Measurements from ENCODE around the gene NAV1. TPM values are rescaled to one million over a fixed set of nuclear protein-coding genes. Genes with fewer than 3 reads are reported as not detected.
"Not testable (repeated sequence)": the region's sequence is repeated elsewhere in the genome, so short reads cannot be mapped to it uniquely, and the experiment has no call there.

NAV1 gene
- total RNA-seq, 2 experiments from 2014 or later: 2.5 to 3.2 TPM

DNA sequence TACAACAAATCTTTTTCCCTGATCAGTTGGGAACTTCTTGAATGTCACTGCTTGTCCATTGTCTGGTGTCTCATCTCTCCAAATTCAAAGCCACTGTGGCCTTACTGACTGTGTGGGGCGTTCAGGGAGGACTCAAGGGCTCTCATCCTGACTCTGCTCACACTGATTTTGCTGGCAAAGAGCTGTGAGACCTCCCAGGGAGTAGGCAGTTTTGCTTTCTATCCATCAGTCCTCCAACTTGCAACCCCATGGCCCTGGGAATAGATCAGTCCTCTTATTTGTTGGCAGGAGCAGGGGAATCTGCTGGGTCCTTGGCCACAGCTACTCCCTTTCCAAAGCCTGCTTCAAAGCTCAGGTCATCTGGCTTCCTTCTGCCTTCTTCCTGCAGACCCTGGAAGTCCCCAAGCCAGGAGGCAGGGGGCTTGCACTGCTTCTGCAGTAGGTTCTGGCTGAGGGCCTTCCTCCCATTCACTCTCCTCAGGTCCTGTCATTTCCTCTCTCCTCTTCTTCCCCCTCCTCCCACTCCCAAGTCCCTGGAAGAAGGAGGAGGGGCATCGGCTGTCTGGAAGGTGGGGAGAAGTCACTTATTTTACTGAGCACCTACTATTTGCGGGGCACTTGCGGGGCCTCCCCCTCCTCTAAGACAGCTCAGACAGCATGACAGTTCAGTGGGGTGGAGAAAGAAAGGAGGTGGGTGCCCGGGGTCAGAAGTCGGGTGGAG is 876 bp upstream of the NAV1 start:
- H3K4me3 Mint-ChIP-seq: peak overlapping the region; percentile 68
- no peak for ATAC-seq (ENCODE audit: low read depth)

DNA sequence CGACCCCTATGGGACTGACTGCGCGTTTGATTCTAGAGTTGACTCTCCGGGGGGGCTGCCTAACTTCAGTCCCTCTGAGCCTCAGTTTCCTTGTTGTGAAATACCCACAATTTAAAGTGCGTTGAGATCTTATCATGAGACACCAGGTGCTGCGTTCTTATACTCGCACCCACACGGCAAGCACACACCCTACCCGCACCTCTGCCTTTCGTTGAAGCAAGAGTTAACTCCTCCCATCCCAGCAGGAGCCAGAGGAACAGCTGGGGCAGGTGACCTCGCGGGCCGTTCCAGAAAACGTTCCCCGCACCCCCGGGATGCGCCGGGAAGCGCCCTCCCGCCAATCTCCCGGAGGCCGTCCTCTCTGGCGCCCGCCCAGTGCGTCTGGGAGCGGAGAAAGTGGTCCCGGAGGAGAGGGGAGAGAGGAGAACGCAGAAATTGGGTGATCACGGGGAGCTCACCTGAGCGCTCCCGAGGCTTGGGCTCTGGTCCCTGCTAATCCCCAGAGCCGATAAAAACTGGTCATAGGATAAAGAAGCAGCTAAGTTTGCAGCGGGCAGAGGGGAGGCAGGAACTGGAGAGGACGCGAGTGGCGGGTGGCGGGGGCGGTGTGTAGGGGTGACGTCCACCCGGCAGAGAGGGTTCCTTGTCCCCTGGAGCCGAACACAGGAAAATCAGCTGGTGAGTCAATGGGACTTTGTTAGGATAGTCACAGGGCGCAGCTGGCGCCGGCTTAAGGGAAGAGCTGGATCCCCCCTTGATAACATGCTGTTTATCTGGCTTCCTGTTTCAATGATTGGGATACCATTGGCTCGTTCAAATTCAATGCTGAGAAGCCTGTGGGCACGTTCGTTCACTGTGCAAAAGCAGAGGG is 869 bp downstream of the NAV1 start:
- ATAC-seq (ENCODE audit: low read depth): no peak
- POLR2A ChIA-PET: no interaction called here
- DNase-seq: no peak
- Mint-ChIP-seq H3K27me3 (peaks cover 81% of the 10 kb centered on the region), H3K9me3 (no peaks in the 10 kb centered on the region), H3K27ac (no peak overlapping the region), H3K36me3 (no peaks in the 10 kb centered on the region), H3K4me1 (peaks cover 14% of the 10 kb centered on the region), H3K4me3 (peak overlapping the region; percentile 65)

More for the DNA sequence above, 876 bp upstream of the NAV1 start:
- POLR2A ChIA-PET: no interaction called here
- Mint-ChIP-seq H3K9me3 (no peaks in the 10 kb centered on the region), H3K4me1 (peaks cover 14% of the 10 kb centered on the region), H3K27me3 (peaks cover 67% of the 10 kb centered on the region), H3K36me3 (no peaks in the 10 kb centered on the region), H3K27ac (no peak overlapping the region)
- DNase-seq: no peak

GRCh38 chr1:201540846-201541735 is 2.2 kb downstream of the NAV1 start:
- POLR2A ChIA-PET: no interaction called here
- peaks cover 12% of the 10 kb centered on the region for H3K4me1 Mint-ChIP-seq
- H3K9me3 Mint-ChIP-seq: no peaks in the 10 kb centered on the region
- H3K27me3 Mint-ChIP-seq: peaks cover 86% of the 10 kb centered on the region
- no peaks in the 10 kb centered on the region for H3K36me3 Mint-ChIP-seq
- H3K4me3 Mint-ChIP-seq: no peak overlapping the region
- no peak overlapping the region for H3K27ac Mint-ChIP-seq
- ATAC-seq (ENCODE audit: low read depth): no peak
- no peak for DNase-seq

- Mint-ChIP-seq H3K4me1 (peaks cover 12% of the 10 kb centered on the region), H3K4me3 (no peak overlapping the region), H3K27ac (no peak overlapping the region), H3K9me3 (no peaks in the 10 kb centered on the region), H3K27me3 (peaks cover 75% of the 10 kb centered on the region), H3K36me3 (no peaks in the 10 kb centered on the region)
- no peak for DNase-seq
- POLR2A ChIA-PET: no interaction called here
- ATAC-seq (ENCODE audit: low read depth): no peak
Observed at GRCh38 chr1:201542309-201543035, 3.5 kb downstream of the NAV1 start.

- no peaks in the 10 kb centered on the region for H3K36me3 Mint-ChIP-seq
- peaks cover 64% of the 10 kb centered on the region for H3K27me3 Mint-ChIP-seq
- no peak overlapping the region for H3K4me3 Mint-ChIP-seq
- H3K9me3 Mint-ChIP-seq: no peaks in the 10 kb centered on the region
- POLR2A ChIA-PET: no interaction called here
- peaks cover 6% of the 10 kb centered on the region for H3K4me1 Mint-ChIP-seq
- ATAC-seq (ENCODE audit: low read depth) (no peak), DNase-seq (no peak)
- H3K27ac Mint-ChIP-seq: no peak overlapping the region
Observed at GRCh38 chr1:201543871-201544642, 5.1 kb downstream of the NAV1 start.

DNA sequence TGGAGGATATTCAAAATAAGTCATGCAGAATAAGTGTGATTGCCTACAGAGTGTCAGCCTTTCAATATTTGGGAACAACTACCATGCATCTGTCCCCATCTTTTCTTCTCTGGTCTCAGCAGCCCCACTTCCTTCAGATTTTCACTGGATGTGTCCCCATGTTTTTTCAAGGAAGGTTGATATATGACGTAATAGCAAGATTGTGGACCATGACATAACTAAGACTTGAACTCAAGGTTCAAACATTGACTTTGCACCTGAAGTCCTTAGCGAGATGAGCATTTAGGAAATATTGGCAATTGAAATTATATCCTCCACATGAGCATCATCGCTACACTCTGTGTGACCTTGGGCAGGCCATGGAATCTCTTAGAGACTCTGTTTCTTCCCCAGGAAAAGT is 5.8 kb downstream of the NAV1 start:
- ATAC-seq (ENCODE audit: low read depth): no peak
- POLR2A ChIA-PET: no interaction called here
- Mint-ChIP-seq H3K9me3 (no peaks in the 10 kb centered on the region), H3K36me3 (no peaks in the 10 kb centered on the region), H3K4me3 (no peak overlapping the region), H3K4me1 (peaks cover 3% of the 10 kb centered on the region), H3K27me3 (peaks cover 60% of the 10 kb centered on the region), H3K27ac (no peak overlapping the region)
- DNase-seq: no peak

GRCh38 chr1:201545851-201546492 is 7.0 kb downstream of the NAV1 start:
- POLR2A ChIA-PET: no interaction called here
- H3K9me3 Mint-ChIP-seq: no peaks in the 10 kb centered on the region
- ATAC-seq (ENCODE audit: low read depth): no peak
- no peaks in the 10 kb centered on the region for H3K4me1 Mint-ChIP-seq
- no peaks in the 10 kb centered on the region for H3K36me3 Mint-ChIP-seq
- H3K27me3 Mint-ChIP-seq: peaks cover 47% of the 10 kb centered on the region
- no peak overlapping the region for H3K4me3 Mint-ChIP-seq
- no peak overlapping the region for H3K27ac Mint-ChIP-seq
- no peak for DNase-seq

DNA sequence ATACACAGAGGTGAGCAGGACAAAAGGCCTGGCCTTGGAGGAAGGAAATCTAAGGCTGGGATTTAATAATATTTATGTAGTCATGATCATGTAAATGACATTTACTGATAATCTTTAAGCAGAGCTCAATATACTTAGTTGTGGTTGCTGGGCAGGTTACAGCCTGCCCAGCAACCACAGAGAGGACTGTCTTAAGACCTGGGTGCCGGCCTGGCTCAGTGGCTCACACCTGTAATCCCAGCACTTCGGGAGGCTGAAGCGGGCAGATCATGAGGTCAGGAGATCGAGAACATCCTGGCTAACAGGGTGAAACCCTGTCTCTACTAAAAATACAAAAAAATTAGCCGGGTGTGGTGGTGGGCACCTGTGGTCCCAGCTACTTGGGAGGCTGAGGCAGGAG is 10.6 kb downstream of the NAV1 start:
- H3K27ac Mint-ChIP-seq; DNase-seq; H3K4me1 Mint-ChIP-seq; H3K4me3 Mint-ChIP-seq; H3K36me3 Mint-ChIP-seq; ATAC-seq (ENCODE audit: low read depth); POLR2A ChIA-PET; H3K9me3 Mint-ChIP-seq: not testable (repeated sequence)
- peaks cover 15% of the 10 kb centered on the region for H3K27me3 Mint-ChIP-seq

GRCh38 chr1:201551096-201551495 is 12.2 kb downstream of the NAV1 start:
- Mint-ChIP-seq H3K27ac (peak overlapping the region; percentile 25), H3K9me3 (no peaks in the 10 kb centered on the region), H3K4me3 (no peak overlapping the region), H3K27me3 (peaks cover 14% of the 10 kb centered on the region), H3K4me1 (peaks cover 6% of the 10 kb centered on the region), H3K36me3 (no peaks in the 10 kb centered on the region)
- ATAC-seq (ENCODE audit: low read depth) (no peak), DNase-seq (no peak)
- POLR2A ChIA-PET: no interaction called here

DNA sequence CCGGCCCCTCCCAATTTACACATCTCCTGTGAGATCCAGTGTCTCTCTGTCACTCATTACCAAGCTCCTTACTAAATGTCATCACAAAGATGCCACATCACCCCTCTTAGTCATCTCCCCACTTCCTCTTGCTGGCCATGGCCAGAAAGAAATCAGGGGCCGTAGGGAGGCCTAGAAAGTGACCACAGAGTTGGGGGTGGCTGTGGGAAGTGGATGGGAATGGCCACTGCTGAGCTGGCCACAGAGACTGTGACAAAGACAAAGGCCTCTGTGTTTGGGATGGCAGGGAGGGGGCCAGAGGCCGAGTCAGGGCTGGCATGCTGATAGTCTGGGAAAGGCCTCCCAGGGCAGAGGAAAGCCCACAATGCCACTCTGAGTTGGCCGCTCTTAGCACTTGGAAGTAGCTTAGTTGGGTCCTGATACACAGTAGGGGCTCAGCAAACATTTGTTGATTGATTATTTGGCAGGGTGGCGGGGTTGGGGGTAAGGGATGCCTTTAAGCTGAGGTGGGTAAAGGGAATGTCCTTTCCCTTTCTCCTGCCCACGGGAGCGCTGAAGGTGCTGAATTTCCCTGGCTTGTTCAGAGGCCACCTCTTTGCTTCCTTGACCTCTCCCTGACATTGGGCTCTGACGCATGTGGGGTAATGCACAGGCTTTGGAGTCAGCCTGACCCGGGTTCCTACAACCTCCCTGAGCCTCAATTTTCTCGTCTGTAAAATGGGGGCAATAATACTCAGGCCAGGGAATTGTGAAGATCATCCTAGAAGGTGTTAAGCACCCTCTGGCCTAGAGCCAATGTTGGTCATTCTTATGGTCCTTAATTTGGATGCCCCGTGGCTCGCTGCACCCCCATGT is 13.2 kb downstream of the NAV1 start:
- Mint-ChIP-seq H3K27ac (no peak overlapping the region), H3K27me3 (peaks cover 12% of the 10 kb centered on the region), H3K4me1 (peaks cover 6% of the 10 kb centered on the region), H3K9me3 (no peaks in the 10 kb centered on the region), H3K36me3 (no peaks in the 10 kb centered on the region), H3K4me3 (no peak overlapping the region)
- ATAC-seq (ENCODE audit: low read depth) (no peak), DNase-seq (no peak)
- POLR2A ChIA-PET: interaction anchor here (0.5 kb wide), 1 partner anchor 204 kb away, joined by 4 read pairs; no protein-coding TSS in a partner anchor

- no peak for ATAC-seq (ENCODE audit: low read depth)
- no peak for DNase-seq
- Mint-ChIP-seq H3K4me1 (peaks cover 6% of the 10 kb centered on the region), H3K27ac (no peak overlapping the region), H3K27me3 (peaks cover 12% of the 10 kb centered on the region), H3K9me3 (no peaks in the 10 kb centered on the region), H3K4me3 (no peak overlapping the region), H3K36me3 (no peaks in the 10 kb centered on the region)
- POLR2A ChIA-PET: no interaction called here
Observed at GRCh38 chr1:201552941-201553351, 14.0 kb downstream of the NAV1 start.

All from activated naive CD8-positive, alpha-beta T cell treated with anti-CD3 and anti-CD28 coated beads, Interleukin-2, amount 10 ng/mL, durations not matched to agents 7 days and 5 days (primary cell).